Measurements from ENCODE around the gene WDFY3.

Gene WDFY3

DNA sequence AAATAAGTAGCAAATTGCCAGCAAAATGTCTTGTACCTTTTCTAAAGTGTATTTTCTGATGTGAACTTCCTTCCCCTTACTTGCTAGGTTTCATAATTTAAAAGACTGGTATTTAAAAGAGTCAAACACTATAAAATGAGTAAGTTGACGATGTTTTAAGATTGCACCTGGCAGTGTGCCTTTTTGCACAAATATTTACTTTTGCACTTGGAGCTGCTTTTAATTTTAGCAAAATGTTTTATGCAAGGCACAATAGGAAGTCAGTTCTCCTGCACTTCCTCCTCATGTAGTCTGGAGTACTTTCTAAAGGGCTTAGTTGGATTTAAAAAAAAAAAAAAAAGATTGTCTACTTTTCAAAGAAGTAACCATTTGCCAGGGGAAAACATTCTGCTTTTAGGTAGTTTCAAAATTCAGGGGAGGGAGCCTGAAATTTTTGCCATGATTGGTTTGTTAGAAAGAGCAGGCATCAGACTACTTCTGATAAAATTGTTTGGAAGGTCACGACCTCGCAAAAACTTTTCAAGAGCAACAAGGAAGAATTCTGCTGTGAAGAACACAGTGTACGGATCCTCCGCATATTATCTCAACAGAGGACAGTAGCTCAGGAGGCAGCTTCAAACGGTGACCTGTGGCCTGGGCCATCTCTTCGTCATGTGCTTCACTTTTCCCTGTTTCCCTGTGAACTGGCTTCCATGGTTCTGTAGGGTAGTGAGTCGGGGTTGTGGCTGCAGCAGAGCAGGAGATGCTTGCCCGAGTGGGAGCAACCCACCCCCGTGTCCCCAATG, 317.4 kb downstream of the WDFY3 start:
- Histone ChIP-seq H3K4me3 (ENCODE audit: low read length) (no peak overlapping the region), H3K79me2 (ENCODE audit: low read length) (no peaks in the 10 kb centered on the region), H4K20me1 (ENCODE audit: insufficient read depth, low read length) (no peaks in the 10 kb centered on the region), H3K27me3 (ENCODE audit: low read depth, low read length) (no peaks in the 10 kb centered on the region), H3K27ac (ENCODE audit: low read length) (no peak overlapping the region), H3K9ac (ENCODE audit: low read length) (no peak overlapping the region), H3K4me1 (ENCODE audit: low read length) (no peaks in the 10 kb centered on the region), H3K9me3 (ENCODE audit: insufficient read depth, low read length) (no peaks in the 10 kb centered on the region), H3K4me2 (ENCODE audit: low read length) (no peak overlapping the region), H2AFZ (ENCODE audit: low read depth, low read length) (no peak overlapping the region), H3K36me3 (replicated peaks; ENCODE audit: low read depth, low read length) (peaks cover 2% of the 10 kb centered on the region)
- TF ChIP-seq, protein P1, sequence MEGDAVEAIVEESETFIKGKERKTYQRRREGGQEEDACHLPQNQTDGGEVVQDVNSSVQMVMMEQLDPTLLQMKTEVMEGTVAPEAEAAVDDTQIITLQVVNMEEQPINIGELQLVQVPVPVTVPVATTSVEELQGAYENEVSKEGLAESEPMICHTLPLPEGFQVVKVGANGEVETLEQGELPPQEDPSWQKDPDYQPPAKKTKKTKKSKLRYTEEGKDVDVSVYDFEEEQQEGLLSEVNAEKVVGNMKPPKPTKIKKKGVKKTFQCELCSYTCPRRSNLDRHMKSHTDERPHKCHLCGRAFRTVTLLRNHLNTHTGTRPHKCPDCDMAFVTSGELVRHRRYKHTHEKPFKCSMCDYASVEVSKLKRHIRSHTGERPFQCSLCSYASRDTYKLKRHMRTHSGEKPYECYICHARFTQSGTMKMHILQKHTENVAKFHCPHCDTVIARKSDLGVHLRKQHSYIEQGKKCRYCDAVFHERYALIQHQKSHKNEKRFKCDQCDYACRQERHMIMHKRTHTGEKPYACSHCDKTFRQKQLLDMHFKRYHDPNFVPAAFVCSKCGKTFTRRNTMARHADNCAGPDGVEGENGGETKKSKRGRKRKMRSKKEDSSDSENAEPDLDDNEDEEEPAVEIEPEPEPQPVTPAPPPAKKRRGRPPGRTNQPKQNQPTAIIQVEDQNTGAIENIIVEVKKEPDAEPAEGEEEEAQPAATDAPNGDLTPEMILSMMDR (IDR thresholded peaks at IDR 0.05; ENCODE audit: low read depth, low read length) = no peak
- TF ChIP-seq EZH2phosphoT487 (IDR thresholded peaks at IDR 0.05; ENCODE audit: low read depth) = no peak

DNA sequence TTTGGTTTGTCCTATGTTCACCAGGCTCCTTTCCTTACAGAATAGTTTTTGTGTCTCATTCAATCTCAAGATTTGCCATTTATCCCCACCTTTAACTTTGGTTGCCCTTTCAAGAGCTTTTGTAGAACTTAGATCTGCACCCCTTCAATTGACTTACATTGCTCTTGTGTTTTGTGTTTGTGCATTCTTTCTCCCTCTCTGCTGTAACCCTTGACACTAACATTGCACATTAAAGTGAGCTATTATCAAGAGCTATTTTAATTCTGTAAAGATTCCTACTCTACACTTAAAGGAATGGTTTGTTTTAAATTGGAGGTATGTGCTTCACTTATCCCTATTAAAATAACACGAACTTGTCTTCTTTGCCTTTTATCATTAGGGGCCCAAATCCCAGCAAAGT, 318.3 kb downstream of the WDFY3 start:
- no peak overlapping the region for H2AFZ ChIP-seq (ENCODE audit: low read depth, low read length)
- peaks cover 2% of the 10 kb centered on the region for H3K36me3 ChIP-seq (replicated peaks; ENCODE audit: low read depth, low read length)
- H3K27me3 ChIP-seq (ENCODE audit: low read depth, low read length) = no peaks in the 10 kb centered on the region
- TF ChIP-seq, protein P1 (IDR thresholded peaks at IDR 0.05; ENCODE audit: low read depth, low read length) = no peak
- no peak for TF ChIP-seq EZH2phosphoT487 (IDR thresholded peaks at IDR 0.05; ENCODE audit: low read depth)
- H3K4me2 ChIP-seq (ENCODE audit: low read length) = no peak overlapping the region
- H4K20me1 ChIP-seq (ENCODE audit: insufficient read depth, low read length) = no peaks in the 10 kb centered on the region
- H3K4me1 ChIP-seq (ENCODE audit: low read length) = no peaks in the 10 kb centered on the region
- H3K9me3 ChIP-seq (ENCODE audit: insufficient read depth, low read length) = no peaks in the 10 kb centered on the region
- H3K27ac ChIP-seq (ENCODE audit: low read length) = no peak overlapping the region
- no peak overlapping the region for H3K9ac ChIP-seq (ENCODE audit: low read length)
- no peak overlapping the region for H3K4me3 ChIP-seq (ENCODE audit: low read length)
- no peaks in the 10 kb centered on the region for H3K79me2 ChIP-seq (ENCODE audit: low read length)

DNA sequence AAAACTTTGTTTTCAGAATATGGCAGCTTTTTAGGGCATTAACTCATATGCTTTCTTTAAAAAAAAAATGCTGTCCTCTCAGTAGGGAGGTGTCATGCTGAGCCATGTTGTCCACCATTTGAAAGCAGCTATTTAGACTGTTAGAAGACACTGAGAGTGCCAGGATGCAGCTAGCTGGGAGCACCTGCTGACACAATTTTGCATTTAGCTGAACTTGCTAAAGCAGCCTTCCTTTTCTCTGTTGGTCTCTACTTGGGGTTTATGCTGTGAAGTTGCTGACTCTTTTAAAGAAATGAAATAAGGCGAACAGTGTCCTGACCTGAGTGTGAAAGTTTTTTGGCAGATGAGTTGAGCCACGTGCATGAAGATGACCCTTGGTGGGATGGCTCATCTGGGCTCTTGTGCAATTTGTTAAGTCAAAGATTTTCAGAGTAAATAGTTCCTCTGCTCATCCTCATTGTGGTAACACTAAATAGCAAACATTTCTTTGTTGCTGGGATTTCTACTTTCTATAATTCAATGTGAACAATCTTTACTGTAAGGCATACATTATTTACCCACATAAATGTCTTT, 319.1 kb downstream of the WDFY3 start:
- Histone ChIP-seq H4K20me1 (ENCODE audit: insufficient read depth, low read length) (no peaks in the 10 kb centered on the region), H2AFZ (ENCODE audit: low read depth, low read length) (no peak overlapping the region), H3K27ac (ENCODE audit: low read length) (no peak overlapping the region), H3K36me3 (replicated peaks; ENCODE audit: low read depth, low read length) (peaks cover 2% of the 10 kb centered on the region), H3K4me2 (ENCODE audit: low read length) (no peak overlapping the region), H3K9me3 (ENCODE audit: insufficient read depth, low read length) (no peaks in the 10 kb centered on the region), H3K4me3 (ENCODE audit: low read length) (no peak overlapping the region), H3K79me2 (ENCODE audit: low read length) (no peaks in the 10 kb centered on the region), H3K27me3 (ENCODE audit: low read depth, low read length) (no peaks in the 10 kb centered on the region), H3K9ac (ENCODE audit: low read length) (no peak overlapping the region), H3K4me1 (ENCODE audit: low read length) (no peaks in the 10 kb centered on the region)
- no peak for TF ChIP-seq EZH2phosphoT487 (IDR thresholded peaks at IDR 0.05; ENCODE audit: low read depth)
- TF ChIP-seq, protein P1 (IDR thresholded peaks at IDR 0.05; ENCODE audit: low read depth, low read length) = no peak

DNA sequence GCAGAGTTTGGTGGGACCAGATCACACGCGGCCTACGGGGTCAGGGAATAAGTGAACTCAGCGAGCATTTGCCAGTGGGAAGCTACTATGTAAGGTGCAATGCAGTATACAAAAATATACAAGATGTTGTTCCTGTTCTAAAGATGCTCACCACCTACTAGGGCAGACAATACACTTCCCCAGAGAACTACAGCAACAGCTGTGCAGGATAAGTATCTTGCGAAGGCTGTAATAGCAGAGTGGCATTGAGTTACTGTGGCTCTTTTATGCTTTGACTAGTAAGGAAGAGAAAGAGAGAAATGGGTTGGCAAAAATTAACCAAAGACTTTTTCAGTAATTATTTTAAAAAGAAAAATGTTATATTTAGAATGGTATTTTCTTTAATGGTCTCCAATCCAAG, 322.4 kb downstream of the WDFY3 start:
- H3K36me3 ChIP-seq (replicated peaks; ENCODE audit: low read depth, low read length) = peaks cover 2% of the 10 kb centered on the region
- no peaks in the 10 kb centered on the region for H3K27me3 ChIP-seq (ENCODE audit: low read depth, low read length)
- H3K4me1 ChIP-seq (ENCODE audit: low read length) = no peaks in the 10 kb centered on the region
- H3K9ac ChIP-seq (ENCODE audit: low read length) = no peak overlapping the region
- TF ChIP-seq, protein P1 (IDR thresholded peaks at IDR 0.05; ENCODE audit: low read depth, low read length) = no peak
- H3K9me3 ChIP-seq (ENCODE audit: insufficient read depth, low read length) = no peaks in the 10 kb centered on the region
- no peak overlapping the region for H2AFZ ChIP-seq (ENCODE audit: low read depth, low read length)
- H3K4me3 ChIP-seq (ENCODE audit: low read length) = no peak overlapping the region
- H3K27ac ChIP-seq (ENCODE audit: low read length) = no peak overlapping the region
- H3K79me2 ChIP-seq (ENCODE audit: low read length) = no peaks in the 10 kb centered on the region
- no peaks in the 10 kb centered on the region for H4K20me1 ChIP-seq (ENCODE audit: insufficient read depth, low read length)
- H3K4me2 ChIP-seq (ENCODE audit: low read length) = no peak overlapping the region

Measured in OCI-LY3 (cell line).